ENCODE results near the gene ATP8A2.

Gene ATP8A2

DNA sequence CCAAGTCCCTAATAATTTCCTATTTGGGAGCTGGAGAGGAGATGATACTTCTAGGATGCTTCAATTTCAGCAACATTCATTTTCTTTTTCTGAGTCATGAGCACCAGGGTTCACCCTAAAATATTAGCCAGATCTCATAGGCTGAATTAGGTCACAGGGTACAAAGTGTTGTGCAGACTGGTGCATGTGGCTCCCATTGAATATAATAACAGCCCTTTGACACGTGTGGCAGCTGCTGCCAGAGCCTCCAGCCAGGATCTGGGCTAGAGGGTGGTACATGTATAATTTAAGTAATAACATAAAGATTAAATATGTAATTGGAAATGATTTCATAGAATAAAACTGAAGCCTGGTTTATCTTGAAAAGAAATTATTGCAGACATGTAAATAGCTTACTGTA lies 244.9 kb downstream of the ATP8A2 start:
- Histone ChIP-seq H3K4me1 (ENCODE audit: control insufficient read depth, insufficient read depth, low read length, unreplicated experiment) (no peaks in the 10 kb centered on the region), H3K4me3 (ENCODE audit: low read depth, low read length) (no peak overlapping the region), H2AFZ (ENCODE audit: low read length, unreplicated experiment) (no peak overlapping the region), H3K79me2 (ENCODE audit: control insufficient read depth, insufficient read depth, low read length, unreplicated experiment) (no peaks in the 10 kb centered on the region), H3K36me3 (ENCODE audit: insufficient read depth, low read length) (no peaks in the 10 kb centered on the region), H3K27me3 (ENCODE audit: insufficient read depth, low read length) (no peaks in the 10 kb centered on the region), H3K27ac (ENCODE audit: low read depth, low read length) (no peak overlapping the region)

DNA sequence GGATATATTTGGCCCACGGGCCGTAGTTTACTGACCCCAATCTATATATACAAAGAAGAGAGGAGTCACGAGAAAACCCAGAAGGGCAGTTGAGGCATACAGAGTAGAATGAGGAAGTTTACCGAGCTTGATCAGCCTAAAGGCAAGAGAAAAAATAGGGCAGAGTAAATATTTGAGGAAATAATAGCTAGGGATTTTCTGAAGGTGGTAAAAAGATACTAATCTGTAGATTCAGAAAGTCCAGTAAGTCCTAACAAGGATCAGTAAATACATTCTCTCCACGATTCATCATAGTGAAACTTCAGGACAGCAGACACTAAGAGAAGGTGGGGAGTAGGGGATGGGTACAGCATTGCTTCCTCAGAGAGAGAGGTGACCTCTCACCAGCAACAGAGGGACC lies 248.1 kb downstream of the ATP8A2 start:
- no peak overlapping the region for H2AFZ ChIP-seq (ENCODE audit: low read length, unreplicated experiment)
- no peaks in the 10 kb centered on the region for H3K4me1 ChIP-seq (ENCODE audit: control insufficient read depth, insufficient read depth, low read length, unreplicated experiment)
- H3K27ac ChIP-seq (ENCODE audit: low read depth, low read length): no peak overlapping the region
- H3K27me3 ChIP-seq (ENCODE audit: insufficient read depth, low read length): no peaks in the 10 kb centered on the region
- no peak overlapping the region for H3K4me3 ChIP-seq (ENCODE audit: low read depth, low read length)
- H3K36me3 ChIP-seq (ENCODE audit: insufficient read depth, low read length): no peaks in the 10 kb centered on the region
- H3K79me2 ChIP-seq (ENCODE audit: control insufficient read depth, insufficient read depth, low read length, unreplicated experiment): no peaks in the 10 kb centered on the region

DNA sequence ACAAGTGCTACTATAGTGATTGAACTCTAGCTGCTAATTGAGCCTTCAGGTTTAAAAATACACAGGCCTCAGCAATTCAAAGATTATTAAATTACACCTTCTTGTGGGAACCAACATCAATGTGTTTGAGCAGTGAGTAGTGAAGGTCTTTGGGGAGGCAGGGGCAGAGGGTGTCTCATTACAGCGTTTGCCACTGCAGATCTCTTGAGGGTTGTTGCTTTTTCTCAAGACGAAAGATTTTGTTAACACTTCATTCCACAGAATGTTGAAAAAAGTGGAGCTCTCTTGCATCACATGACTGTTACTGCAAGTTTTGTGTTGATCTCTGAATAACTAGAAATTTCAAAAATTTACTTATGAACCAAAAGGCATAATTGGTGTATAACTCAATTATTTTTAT lies 253.6 kb downstream of the ATP8A2 start:
- H2AFZ ChIP-seq (ENCODE audit: low read length, unreplicated experiment): no peak overlapping the region
- no peaks in the 10 kb centered on the region for H3K27me3 ChIP-seq (ENCODE audit: insufficient read depth, low read length)
- no peaks in the 10 kb centered on the region for H3K36me3 ChIP-seq (ENCODE audit: insufficient read depth, low read length)
- H3K27ac ChIP-seq (ENCODE audit: low read depth, low read length): no peak overlapping the region
- H3K79me2 ChIP-seq (ENCODE audit: control insufficient read depth, insufficient read depth, low read length, unreplicated experiment): no peaks in the 10 kb centered on the region
- no peak overlapping the region for H3K4me3 ChIP-seq (ENCODE audit: low read depth, low read length)
- no peaks in the 10 kb centered on the region for H3K4me1 ChIP-seq (ENCODE audit: control insufficient read depth, insufficient read depth, low read length, unreplicated experiment)

DNA sequence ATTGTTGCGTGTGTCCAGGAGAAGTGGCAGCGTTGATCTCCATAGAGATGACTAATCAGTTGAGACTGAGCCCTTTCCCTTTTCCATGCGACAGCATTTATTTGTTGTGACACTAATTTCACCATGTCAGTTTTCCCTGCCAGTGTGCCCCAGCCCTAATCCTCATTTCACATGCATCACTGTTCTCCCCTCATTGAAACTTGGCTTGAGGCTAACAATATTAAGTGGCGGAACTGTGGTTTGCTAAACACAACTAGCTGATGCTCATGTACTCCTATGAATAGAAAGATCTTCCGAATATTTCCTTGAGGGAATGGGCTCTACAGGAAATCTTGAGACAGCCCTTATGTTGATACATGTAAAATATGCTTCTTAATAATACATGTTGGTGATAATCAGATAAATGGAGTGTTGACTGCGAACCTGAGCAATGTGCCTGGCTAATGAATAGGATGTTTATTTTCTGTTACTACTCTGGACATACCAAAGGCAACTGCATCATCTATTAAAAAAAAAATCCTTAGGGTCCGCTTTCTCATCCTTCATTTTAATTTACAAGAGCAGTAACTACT lies 258.6 kb downstream of the ATP8A2 start:
- Histone ChIP-seq H3K27me3 (ENCODE audit: insufficient read depth, low read length) (no peaks in the 10 kb centered on the region), H3K4me3 (ENCODE audit: low read depth, low read length) (no peak overlapping the region), H3K4me1 (ENCODE audit: control insufficient read depth, insufficient read depth, low read length, unreplicated experiment) (no peaks in the 10 kb centered on the region), H3K79me2 (ENCODE audit: control insufficient read depth, insufficient read depth, low read length, unreplicated experiment) (no peaks in the 10 kb centered on the region), H3K27ac (ENCODE audit: low read depth, low read length) (no peak overlapping the region), H3K36me3 (ENCODE audit: insufficient read depth, low read length) (no peaks in the 10 kb centered on the region), H2AFZ (ENCODE audit: low read length, unreplicated experiment) (no peak overlapping the region)

DNA sequence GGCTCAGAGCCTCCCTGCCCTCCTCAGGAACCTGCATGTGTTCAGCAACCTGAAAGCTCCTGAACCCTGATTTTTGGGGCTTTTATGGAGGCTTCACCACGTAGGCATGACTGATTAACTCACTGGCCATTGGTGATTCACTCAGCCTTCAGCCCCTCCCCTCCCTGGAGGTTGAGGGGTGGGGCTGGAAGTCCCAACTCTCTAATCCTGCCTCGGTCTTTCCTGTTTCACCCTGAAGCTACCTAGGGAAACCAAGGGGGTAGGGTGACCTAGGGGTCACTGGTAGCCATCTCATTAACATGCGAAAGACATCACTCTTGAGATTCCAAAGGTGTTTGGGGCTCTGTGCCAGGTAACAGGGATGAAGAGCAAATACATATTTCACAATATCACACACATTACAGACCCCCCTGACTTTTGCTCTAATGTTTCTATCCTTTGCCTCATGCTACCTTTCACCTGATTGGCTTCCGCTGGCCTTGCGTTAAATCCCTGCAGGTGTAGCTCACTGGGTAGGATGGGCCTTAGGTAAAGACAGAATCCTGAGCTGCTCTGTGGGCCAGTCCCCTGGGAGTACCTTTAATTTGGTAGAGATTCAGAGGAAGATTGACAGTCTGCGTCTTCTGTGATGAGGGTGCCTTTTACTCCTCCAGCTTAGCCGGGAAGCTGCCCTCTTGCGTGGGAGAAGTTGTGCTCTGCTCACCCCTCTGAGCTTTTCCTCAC lies 260.6 kb downstream of the ATP8A2 start:
- Histone ChIP-seq H3K4me1 (ENCODE audit: control insufficient read depth, insufficient read depth, low read length, unreplicated experiment) (no peaks in the 10 kb centered on the region), H3K36me3 (ENCODE audit: insufficient read depth, low read length) (no peaks in the 10 kb centered on the region), H3K79me2 (ENCODE audit: control insufficient read depth, insufficient read depth, low read length, unreplicated experiment) (no peaks in the 10 kb centered on the region), H3K27me3 (ENCODE audit: insufficient read depth, low read length) (no peaks in the 10 kb centered on the region), H3K27ac (ENCODE audit: low read depth, low read length) (no peak overlapping the region), H3K4me3 (ENCODE audit: low read depth, low read length) (no peak overlapping the region), H2AFZ (ENCODE audit: low read length, unreplicated experiment) (no peak overlapping the region)

DNA sequence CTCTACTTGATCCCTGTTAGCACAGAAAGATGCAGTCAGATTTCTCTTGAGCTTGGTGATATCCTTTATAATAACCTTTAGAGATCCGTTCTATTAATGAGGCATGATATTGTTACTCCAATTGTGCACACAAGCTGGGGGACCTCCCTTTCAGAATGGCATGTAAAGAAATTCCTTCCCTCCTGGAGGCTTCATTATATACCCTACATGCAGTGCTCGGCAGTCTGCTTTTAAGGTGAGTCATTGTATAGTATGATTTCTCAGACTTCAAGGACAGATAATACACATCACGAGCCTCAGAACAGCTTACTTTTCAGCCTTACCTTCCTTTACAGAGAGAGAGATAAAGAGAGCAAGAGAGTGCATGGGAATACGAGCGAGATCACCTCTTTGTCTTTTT lies 261.3 kb downstream of the ATP8A2 start:
- H2AFZ ChIP-seq (ENCODE audit: low read length, unreplicated experiment): no peak overlapping the region
- no peak overlapping the region for H3K27ac ChIP-seq (ENCODE audit: low read depth, low read length)
- H3K4me3 ChIP-seq (ENCODE audit: low read depth, low read length): no peak overlapping the region
- H3K36me3 ChIP-seq (ENCODE audit: insufficient read depth, low read length): no peaks in the 10 kb centered on the region
- no peaks in the 10 kb centered on the region for H3K4me1 ChIP-seq (ENCODE audit: control insufficient read depth, insufficient read depth, low read length, unreplicated experiment)
- no peaks in the 10 kb centered on the region for H3K79me2 ChIP-seq (ENCODE audit: control insufficient read depth, insufficient read depth, low read length, unreplicated experiment)
- H3K27me3 ChIP-seq (ENCODE audit: insufficient read depth, low read length): no peaks in the 10 kb centered on the region

DNA sequence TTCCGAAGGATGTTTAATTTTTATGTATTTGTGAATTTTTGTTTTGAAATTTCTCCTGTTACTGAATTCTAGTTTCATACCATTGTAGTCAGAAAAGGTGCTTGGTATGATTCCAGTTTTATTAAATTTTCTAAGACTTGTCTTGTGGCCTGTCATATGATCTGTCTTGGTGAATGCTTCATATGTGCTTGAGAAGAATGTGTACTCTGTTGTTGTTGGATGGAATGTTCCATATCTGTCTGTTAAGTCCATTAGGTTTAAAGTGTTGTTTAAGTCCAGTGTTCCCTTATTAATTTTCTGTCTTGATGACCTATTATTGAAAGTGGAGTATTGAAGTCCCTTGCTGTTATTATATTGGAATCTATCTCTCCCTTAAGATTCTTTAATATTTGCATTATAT lies 273.9 kb downstream of the ATP8A2 start:
- H3K4me3 ChIP-seq (ENCODE audit: low read depth, low read length): no peak overlapping the region
- no peaks in the 10 kb centered on the region for H3K4me1 ChIP-seq (ENCODE audit: control insufficient read depth, insufficient read depth, low read length, unreplicated experiment)
- H3K27ac ChIP-seq (ENCODE audit: low read depth, low read length): no peak overlapping the region
- H3K36me3 ChIP-seq (ENCODE audit: insufficient read depth, low read length): no peaks in the 10 kb centered on the region
- no peaks in the 10 kb centered on the region for H3K79me2 ChIP-seq (ENCODE audit: control insufficient read depth, insufficient read depth, low read length, unreplicated experiment)
- H3K27me3 ChIP-seq (ENCODE audit: insufficient read depth, low read length): no peaks in the 10 kb centered on the region
- H2AFZ ChIP-seq (ENCODE audit: low read length, unreplicated experiment): no peak overlapping the region

DNA sequence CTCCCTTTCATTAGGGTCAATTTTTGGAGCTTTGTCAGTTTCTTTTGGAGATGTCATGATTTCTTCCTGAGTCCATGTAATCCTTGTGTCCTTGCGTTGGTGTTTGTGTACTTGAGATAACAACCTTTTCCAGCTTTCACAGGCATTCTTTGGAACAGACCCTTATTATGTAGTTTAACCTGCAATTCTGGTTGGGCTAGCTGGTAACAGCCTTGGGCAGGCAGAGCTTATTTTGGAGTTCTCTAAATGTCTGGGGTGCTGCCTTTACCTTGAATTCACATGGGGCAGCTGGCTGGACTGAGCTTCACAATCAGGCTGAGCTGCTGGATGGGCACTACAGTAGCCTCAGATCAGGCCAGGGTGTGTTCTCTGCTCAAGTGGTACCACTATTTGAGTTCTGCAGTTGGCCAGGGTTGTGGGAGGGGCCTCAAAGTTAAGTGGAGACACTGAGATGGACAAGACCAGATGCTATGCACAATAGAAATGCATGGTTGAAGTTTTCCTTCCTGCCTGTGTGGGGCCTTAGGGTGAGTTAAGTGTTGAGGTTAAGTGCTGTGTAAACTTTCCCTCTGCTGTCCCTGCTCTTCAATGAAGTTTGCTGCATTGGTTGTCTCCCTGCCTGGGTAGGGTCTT lies 277.3 kb downstream of the ATP8A2 start:
- H3K36me3 ChIP-seq (ENCODE audit: insufficient read depth, low read length): no peaks in the 10 kb centered on the region
- H3K27me3 ChIP-seq (ENCODE audit: insufficient read depth, low read length): no peaks in the 10 kb centered on the region
- no peak overlapping the region for H3K27ac ChIP-seq (ENCODE audit: low read depth, low read length)
- H3K4me1 ChIP-seq (ENCODE audit: control insufficient read depth, insufficient read depth, low read length, unreplicated experiment): no peaks in the 10 kb centered on the region
- no peak overlapping the region for H3K4me3 ChIP-seq (ENCODE audit: low read depth, low read length)
- no peak overlapping the region for H2AFZ ChIP-seq (ENCODE audit: low read length, unreplicated experiment)
- H3K79me2 ChIP-seq (ENCODE audit: control insufficient read depth, insufficient read depth, low read length, unreplicated experiment): no peaks in the 10 kb centered on the region

DNA sequence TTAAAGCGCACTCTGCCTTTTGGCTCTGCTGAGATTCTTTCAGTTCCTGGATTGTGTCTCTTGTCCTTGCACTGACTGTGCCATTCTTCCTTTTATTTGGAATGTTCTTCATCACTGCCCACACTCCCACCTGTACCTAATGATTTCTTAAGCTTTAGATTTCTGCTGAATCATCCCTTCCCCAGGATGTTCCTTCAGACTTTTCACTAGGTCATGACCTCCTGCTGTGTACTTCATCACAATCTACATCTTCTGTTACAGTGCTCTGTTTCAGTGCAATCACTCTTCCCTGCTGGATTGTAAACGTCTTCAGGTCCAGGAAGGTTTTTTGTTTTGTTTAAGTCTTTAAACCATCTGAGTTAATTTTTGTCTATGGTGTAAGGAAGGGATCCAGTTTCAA lies 281.0 kb downstream of the ATP8A2 start:
- no peak overlapping the region for H3K27ac ChIP-seq (ENCODE audit: low read depth, low read length)

DNA sequence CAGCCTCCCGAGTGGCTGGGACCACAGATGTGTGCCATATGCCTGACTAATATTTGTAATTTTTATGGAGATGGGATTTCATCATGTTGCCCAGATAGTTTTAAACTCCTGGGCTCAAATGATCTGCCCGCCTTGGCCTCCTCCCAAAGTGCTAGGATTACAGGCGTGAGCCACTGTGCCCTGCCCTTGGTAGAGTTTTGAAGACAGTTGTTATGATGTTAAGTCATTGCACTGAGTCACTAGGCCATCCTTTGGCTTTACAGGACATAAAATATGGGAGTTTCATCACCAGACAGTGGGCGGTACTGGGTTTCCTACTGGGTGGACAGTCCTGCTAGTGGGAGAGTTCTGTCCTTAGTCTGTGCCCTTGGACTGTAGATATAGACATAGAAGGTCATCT lies 282.5 kb downstream of the ATP8A2 start:
- no peak overlapping the region for H2AFZ ChIP-seq (ENCODE audit: low read length, unreplicated experiment)

More for the DNA sequence above, 281.0 kb downstream of the ATP8A2 start:
- Histone ChIP-seq H3K4me3 (ENCODE audit: low read depth, low read length) (no peak overlapping the region), H3K27me3 (ENCODE audit: insufficient read depth, low read length) (no peaks in the 10 kb centered on the region), H3K36me3 (ENCODE audit: insufficient read depth, low read length) (no peaks in the 10 kb centered on the region), H3K79me2 (ENCODE audit: control insufficient read depth, insufficient read depth, low read length, unreplicated experiment) (no peaks in the 10 kb centered on the region), H2AFZ (ENCODE audit: low read length, unreplicated experiment) (no peak overlapping the region), H3K4me1 (ENCODE audit: control insufficient read depth, insufficient read depth, low read length, unreplicated experiment) (no peaks in the 10 kb centered on the region)

DNA sequence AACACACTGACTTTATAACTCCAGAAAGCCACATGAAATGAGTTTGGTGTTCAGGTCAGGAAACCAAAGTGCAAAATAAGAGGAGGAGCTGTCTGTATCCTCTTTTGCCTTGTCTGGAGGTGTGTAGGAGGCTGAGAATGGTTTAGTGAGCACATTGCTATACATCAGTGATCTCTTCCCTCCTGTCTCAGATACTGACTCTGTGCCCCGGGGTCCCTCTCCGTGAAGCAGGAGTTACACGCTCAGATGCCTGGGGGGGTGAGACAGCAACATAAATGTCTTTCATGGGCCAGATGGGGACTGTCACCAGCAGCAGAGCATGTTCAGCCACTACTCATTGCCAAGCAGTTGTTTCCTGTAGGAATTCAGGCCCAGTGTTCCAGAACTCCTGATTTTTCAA lies 285.4 kb downstream of the ATP8A2 start:
- H3K36me3 ChIP-seq (ENCODE audit: insufficient read depth, low read length): no peaks in the 10 kb centered on the region
- no peaks in the 10 kb centered on the region for H3K27me3 ChIP-seq (ENCODE audit: insufficient read depth, low read length)
- no peak overlapping the region for H3K27ac ChIP-seq (ENCODE audit: low read depth, low read length)
- H3K79me2 ChIP-seq (ENCODE audit: control insufficient read depth, insufficient read depth, low read length, unreplicated experiment): no peaks in the 10 kb centered on the region
- H3K4me3 ChIP-seq (ENCODE audit: low read depth, low read length): no peak overlapping the region
- H2AFZ ChIP-seq (ENCODE audit: low read length, unreplicated experiment): no peak overlapping the region
- no peaks in the 10 kb centered on the region for H3K4me1 ChIP-seq (ENCODE audit: control insufficient read depth, insufficient read depth, low read length, unreplicated experiment)

More for the DNA sequence above, 282.5 kb downstream of the ATP8A2 start:
- H3K79me2 ChIP-seq (ENCODE audit: control insufficient read depth, insufficient read depth, low read length, unreplicated experiment): no peaks in the 10 kb centered on the region
- H3K4me3 ChIP-seq (ENCODE audit: low read depth, low read length): no peak overlapping the region
- H3K4me1 ChIP-seq (ENCODE audit: control insufficient read depth, insufficient read depth, low read length, unreplicated experiment): no peaks in the 10 kb centered on the region
- no peaks in the 10 kb centered on the region for H3K27me3 ChIP-seq (ENCODE audit: insufficient read depth, low read length)
- no peak overlapping the region for H3K27ac ChIP-seq (ENCODE audit: low read depth, low read length)
- no peaks in the 10 kb centered on the region for H3K36me3 ChIP-seq (ENCODE audit: insufficient read depth, low read length)

Measured in ACC112 (cell line).